B cell (primary cell): ENCODE results near the gene SAFB. TPM values are rescaled to one million over a fixed set of nuclear protein-coding genes. Genes with fewer than 3 reads are reported as not detected.

Source experiments
- ATAC-seq: fragments of 200-7000 bp; cut with Tn5 transposase; one replicate; pipeline ENCODE4 v1.10.0; 2021; ENCODE audit warnings: low read depth, mild to moderate bottlenecking, moderate number of reproducible peaks, moderate library complexity
- CTCF ChIA-PET: fragments of 350-600 bp; sonication (Branson Sonifier 250); formaldehyde crosslinking; loops from one replicate; lab custom pipeline; 2021; ENCODE audit warnings: antibody characterized with exemption, inconsistent platforms; lab: Charles Lee
- POLR2A ChIA-PET: fragments of 350-600 bp; sonication (Branson Sonifier 250); formaldehyde crosslinking; loops from one replicate; lab custom pipeline; 2021; ENCODE audit warnings: antibody characterized with exemption; lab: Charles Lee
- DNase-seq: peaks from one replicate; pipeline ENCODE4 v3.0.0; 2013
- H2AFZ ChIP-seq: 2 replicates; pipeline ENCODE4 v1.6.1; 2012; ENCODE audit warnings: mild to moderate bottlenecking, low read depth, low read length; ENCODE audit not compliant: insufficient read depth, poor library complexity, severe bottlenecking
- H3K27ac ChIP-seq, 2 donors: 1 replicate in 1 of 2; 2 replicates in 1 of 2; pipeline ENCODE4 v1.5.1; 2012 to 2013; ENCODE audit warnings: low read length in 2 of 2, mild to moderate bottlenecking in 2 of 2, moderate library complexity in 1 of 2
- H3K27me3 ChIP-seq, 4 experiments: fragments of 200-600 bp in 1 of 4; sonication (generic) in 1 of 4; replicated peaks in 1 of 4; 1 replicate in 2 of 4; 2 replicates in 2 of 4; pipeline versions ENCODE4 v1.6.1 to v1.7.0; 2013 to 2016; ENCODE audit warnings: low read length in 3 of 4, mild to moderate bottlenecking in 2 of 4, mixed read lengths in 1 of 4, moderate library complexity in 1 of 4; ENCODE audit not compliant: insufficient read depth in 4 of 4, control insufficient read depth in 3 of 4; ENCODE audit errors: control extremely low read depth in 1 of 4
- H3K36me3 ChIP-seq, 2 experiments: replicated peaks in 1 of 2; 1 replicate in 1 of 2; 2 replicates in 1 of 2; pipeline versions ENCODE4 v1.6.1 to v1.7.1; 2013; ENCODE audit warnings: low read length in 1 of 2; ENCODE audit not compliant: insufficient read depth in 2 of 2, control insufficient read depth in 1 of 2; ENCODE audit errors: control extremely low read depth in 1 of 2, extremely low read depth in 1 of 2
- H3K4me1 ChIP-seq, 2 donors: fragments of 200-600 bp in 1 of 2; sonication (generic) in 1 of 2; 1 replicate in 1 of 2; 2 replicates in 1 of 2; pipeline versions ENCODE4 v1.5.1 to v1.6.1; 2013 to 2017; ENCODE audit warnings: low read length in 2 of 2; ENCODE audit not compliant: control insufficient read depth in 2 of 2, insufficient read depth in 2 of 2
- H3K4me2 ChIP-seq: replicated peaks from 2 replicates; pipeline ENCODE3; 2012; ENCODE audit warnings: mild to moderate bottlenecking, low read depth, low read length; ENCODE audit not compliant: poor library complexity, severe bottlenecking
- H3K4me3 ChIP-seq, 5 experiments: fragments of 200-600 bp in 1 of 5; sonication (generic) in 1 of 5; 1 replicate in 3 of 5; 2 replicates in 2 of 5; pipeline versions ENCODE4 v1.5.1 to v1.7.0; 2011 to 2016; ENCODE audit warnings: low read length in 4 of 5, mild to moderate bottlenecking in 4 of 5, low read depth in 2 of 5, control low read depth in 1 of 5, moderate library complexity in 1 of 5; ENCODE audit not compliant: insufficient read depth in 1 of 5; ENCODE audit errors: control extremely low read depth in 1 of 5, extremely low read depth in 1 of 5
- H3K79me2 ChIP-seq: fragments of 200-600 bp; sonication (generic); one replicate; pipeline ENCODE4 v1.6.0; 2016; ENCODE audit warnings: low read length; ENCODE audit not compliant: control insufficient read depth, insufficient read depth
- H3K9ac ChIP-seq: fragments of 200-600 bp; sonication (generic); 2 replicates; pipeline ENCODE4 v1.6.1; 2017; ENCODE audit warnings: mild to moderate bottlenecking, low read length, moderate library complexity
- H3K9me3 ChIP-seq, 3 donors: one replicate each; pipeline versions ENCODE4 v1.6.1 to v1.7.1; 2013; ENCODE audit warnings: low read length in 2 of 3; ENCODE audit not compliant: control insufficient read depth in 2 of 3, insufficient read depth in 1 of 3; ENCODE audit errors: control extremely low read depth in 1 of 3
- H4K20me1 ChIP-seq: 2 replicates; pipeline ENCODE4 v1.6.0; 2012; ENCODE audit warnings: mild to moderate bottlenecking, low read length; ENCODE audit not compliant: insufficient read depth, control insufficient read depth, poor library complexity, severe bottlenecking
- H3K27ac Mint-ChIP-seq: one replicate; pipeline ENCODE4 v1.8.0; 2021; ENCODE audit warnings: mixed read lengths
- H3K27me3 Mint-ChIP-seq: one replicate; pipeline ENCODE4 v1.8.0; 2021; ENCODE audit warnings: mixed read lengths
- H3K4me1 Mint-ChIP-seq: one replicate; pipeline ENCODE4 v1.8.0; 2021; ENCODE audit warnings: mixed read lengths
- H3K4me3 Mint-ChIP-seq: one replicate; pipeline ENCODE4 v1.8.0; 2021; ENCODE audit warnings: mixed read lengths
- H3K9me3 Mint-ChIP-seq: one replicate; pipeline ENCODE4 v1.8.0; 2022; ENCODE audit warnings: mixed read lengths; ENCODE audit not compliant: insufficient read depth
- EZH2 ChIP-seq: IDR thresholded peaks from 2 replicates; pipeline ENCODE4 v1.6.1; 2012; ENCODE audit warnings: borderline replicate concordance, low read depth, mild to moderate bottlenecking, moderate library complexity, low read length; ENCODE audit not compliant: insufficient read depth, poor library complexity, severe bottlenecking
- WGBS: methylation state at CpG from one replicate; pipeline ENCODE4 v1.1.5; 2013; ENCODE audit warnings: missing lambda C conversion rate; ENCODE audit not compliant: insufficient coverage; 5-methylcytosine and 5-hydroxymethylcytosine counted together
- intact Hi-C: fragments of 100-400 bp; cut with micrococcal nuclease; formaldehyde crosslinking; loops from one replicate; pipeline ENCODE4 v1.10.0; 2022
- polyA plus RNA-seq: library from polyadenylated mRNA; depleted of rRNA; stranded (reverse); fragments of >200 nt; gene quantifications from 2 replicates; pipeline ENCODE4 v1.2.3, GENCODE V29; 2012
- total RNA-seq, 2 donors: library from RNA; stranded (reverse); fragments of 120-200 nt in 1 of 2; gene quantifications; 1 replicate in 1 of 2; 2 replicates in 1 of 2; pipeline versions ENCODE4 v1.2.3 to v1.2.4, GENCODE V29; 2013 to 2022
- TF ChIP-seq, protein P1 (sequence below): fragments of 200-600 bp; IDR thresholded peaks from one replicate; pipeline ENCODE4 v1.8.0; 2022; ENCODE audit warnings: antibody characterized with exemption, mild to moderate bottlenecking

Gene SAFB
- total and polyA plus RNA-seq, 2 donors (not counting 1 experiment from before 2014, with no cell fraction given), result 91.0 to 221 TPM

DNA sequence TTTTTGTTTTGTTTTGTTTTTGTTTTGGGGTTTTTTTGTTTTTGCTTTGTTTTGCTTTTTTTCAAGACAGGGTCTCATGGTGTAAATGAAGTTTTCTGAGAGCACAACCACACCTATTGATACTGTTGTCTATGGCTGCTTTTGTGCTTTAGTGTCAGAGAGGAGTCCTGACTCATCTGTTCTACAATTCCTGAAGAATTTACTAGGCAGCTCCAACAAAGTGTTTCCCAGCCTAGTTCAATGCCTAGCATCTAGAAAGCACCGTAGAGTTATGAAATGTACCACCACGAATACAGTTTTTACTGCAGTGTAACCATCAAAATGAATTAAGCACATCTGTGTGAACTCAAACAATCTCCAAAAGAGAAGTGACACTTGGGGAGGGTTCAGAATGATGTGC is 21.2 kb downstream of the SAFB start:
- Mint-ChIP-seq H3K9me3 (no peaks in the 10 kb centered on the region), H3K27ac (no peak overlapping the region), H3K4me3 (no peak overlapping the region), H3K27me3 (no peaks in the 10 kb centered on the region), H3K4me1 (peaks cover 11% of the 10 kb centered on the region)
- no peaks in the 10 kb centered on the region for H3K27me3 ChIP-seq
- intact Hi-C loops, result no loop called here
- no peak overlapping the region for H3K9ac ChIP-seq
- peaks cover 89% of the 10 kb centered on the region for H3K79me2 ChIP-seq
- H3K27ac ChIP-seq, result no peak overlapping the region
- H3K36me3 ChIP-seq, result peaks cover 0 to 71% of the 10 kb centered on the region in 2 experiments
- TF ChIP-seq, protein P1, sequence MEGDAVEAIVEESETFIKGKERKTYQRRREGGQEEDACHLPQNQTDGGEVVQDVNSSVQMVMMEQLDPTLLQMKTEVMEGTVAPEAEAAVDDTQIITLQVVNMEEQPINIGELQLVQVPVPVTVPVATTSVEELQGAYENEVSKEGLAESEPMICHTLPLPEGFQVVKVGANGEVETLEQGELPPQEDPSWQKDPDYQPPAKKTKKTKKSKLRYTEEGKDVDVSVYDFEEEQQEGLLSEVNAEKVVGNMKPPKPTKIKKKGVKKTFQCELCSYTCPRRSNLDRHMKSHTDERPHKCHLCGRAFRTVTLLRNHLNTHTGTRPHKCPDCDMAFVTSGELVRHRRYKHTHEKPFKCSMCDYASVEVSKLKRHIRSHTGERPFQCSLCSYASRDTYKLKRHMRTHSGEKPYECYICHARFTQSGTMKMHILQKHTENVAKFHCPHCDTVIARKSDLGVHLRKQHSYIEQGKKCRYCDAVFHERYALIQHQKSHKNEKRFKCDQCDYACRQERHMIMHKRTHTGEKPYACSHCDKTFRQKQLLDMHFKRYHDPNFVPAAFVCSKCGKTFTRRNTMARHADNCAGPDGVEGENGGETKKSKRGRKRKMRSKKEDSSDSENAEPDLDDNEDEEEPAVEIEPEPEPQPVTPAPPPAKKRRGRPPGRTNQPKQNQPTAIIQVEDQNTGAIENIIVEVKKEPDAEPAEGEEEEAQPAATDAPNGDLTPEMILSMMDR, result no peak
- TF ChIP-seq EZH2, result no peak
- H4K20me1 ChIP-seq, result peaks cover 91% of the 10 kb centered on the region
- H3K4me3 ChIP-seq, result no peak overlapping the region
- no peak for DNase-seq
- H3K9me3 ChIP-seq, result no peaks in the 10 kb centered on the region
- ChIA-PET CTCF (no interaction called here), POLR2A (no interaction called here)
- no peak overlapping the region for H3K4me2 ChIP-seq
- H2AFZ ChIP-seq, result no peak overlapping the region
- no peaks in the 10 kb centered on the region for H3K4me1 ChIP-seq
- ATAC-seq, result no peak
- WGBS, result no CpG with 5 or more reads among the region's 2 CpGs

DNA sequence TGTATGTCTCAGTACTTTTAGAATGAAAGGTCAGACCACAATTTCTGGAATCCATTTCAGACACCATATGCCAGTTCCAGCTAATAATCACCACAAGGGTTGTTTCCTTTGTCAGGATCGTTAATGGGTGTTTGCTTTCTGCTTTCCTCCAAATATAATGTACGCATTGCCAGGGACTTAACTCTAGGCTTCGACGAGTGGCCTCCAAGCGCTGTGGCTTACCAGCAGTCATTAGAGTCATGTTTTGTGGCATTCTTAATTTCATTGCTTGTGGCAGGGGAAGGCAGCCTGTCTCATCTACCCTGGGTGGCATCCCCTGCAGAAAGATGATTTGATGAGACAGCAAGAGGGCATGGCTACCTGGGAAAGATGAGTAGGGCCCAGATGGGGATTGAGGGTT is 22.5 kb downstream of the SAFB start:
- Histone ChIP-seq H3K4me1 (no peaks in the 10 kb centered on the region), H2AFZ (no peak overlapping the region), H3K4me3 (no peak overlapping the region), H4K20me1 (peaks cover 85% of the 10 kb centered on the region), H3K27me3 (no peaks in the 10 kb centered on the region), H3K9ac (no peak overlapping the region), H3K27ac (no peak overlapping the region), H3K9me3 (no peaks in the 10 kb centered on the region), H3K36me3 (peaks cover 2 to 81% of the 10 kb centered on the region in 2 experiments), H3K79me2 (peaks cover 83% of the 10 kb centered on the region), H3K4me2 (no peak overlapping the region)
- DNase-seq, result no peak
- no peaks in the 10 kb centered on the region for H3K27me3 Mint-ChIP-seq
- CTCF ChIA-PET, result no interaction called here
- ATAC-seq, result no peak
- no peaks in the 10 kb centered on the region for H3K9me3 Mint-ChIP-seq
- intact Hi-C loops, result no loop called here
- no peak overlapping the region for H3K27ac Mint-ChIP-seq
- TF ChIP-seq, protein P1, result no peak
- TF ChIP-seq EZH2, result no peak
- WGBS, result 97% methylated on average over 5 of the region's 5 CpGs
- no peak overlapping the region for H3K4me3 Mint-ChIP-seq
- peaks cover 9% of the 10 kb centered on the region for H3K4me1 Mint-ChIP-seq
- POLR2A ChIA-PET, result no interaction called here
